ENCODE data around the gene KCNMA1.
"Not testable (repeated sequence)": the region's sequence is repeated elsewhere in the genome, so short reads cannot be mapped to it uniquely, and the experiment has no call there.

KCNMA1 gene

GRCh38 chr10:77603534-77603927, 34.1 kb downstream of the KCNMA1 start:
- no peak for DNase-seq

DNA sequence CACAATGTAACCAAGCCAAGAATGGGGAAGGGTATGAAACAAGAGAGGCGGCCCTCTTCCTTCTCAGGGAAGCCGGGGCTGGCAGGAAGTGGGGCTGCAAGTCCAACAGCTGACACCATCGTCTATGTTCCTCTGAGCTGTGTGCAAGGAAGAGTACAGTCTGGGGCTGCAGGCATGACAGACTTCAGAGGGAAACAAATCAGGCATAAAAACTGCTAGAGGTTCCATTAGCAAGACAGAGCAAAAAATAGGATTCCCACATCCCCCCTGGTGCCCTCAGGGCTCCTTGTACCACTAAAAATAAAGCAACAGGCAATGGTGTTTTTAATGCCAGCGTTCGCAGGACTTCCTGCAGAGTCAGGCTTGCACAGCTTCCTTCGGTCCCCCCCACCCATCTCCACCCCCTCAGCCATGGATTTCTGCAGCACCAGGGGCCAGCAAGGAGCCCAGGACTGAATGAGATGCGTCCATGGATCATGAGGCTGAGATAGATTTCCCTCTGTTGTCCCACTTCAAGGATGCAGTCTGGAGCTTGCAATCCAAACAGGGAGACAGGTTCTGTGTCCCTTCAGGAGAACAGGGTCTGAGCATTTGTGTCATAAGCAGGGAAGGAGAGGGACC, 34.6 kb downstream of the KCNMA1 start:
- DNase-seq = no peak

DNA sequence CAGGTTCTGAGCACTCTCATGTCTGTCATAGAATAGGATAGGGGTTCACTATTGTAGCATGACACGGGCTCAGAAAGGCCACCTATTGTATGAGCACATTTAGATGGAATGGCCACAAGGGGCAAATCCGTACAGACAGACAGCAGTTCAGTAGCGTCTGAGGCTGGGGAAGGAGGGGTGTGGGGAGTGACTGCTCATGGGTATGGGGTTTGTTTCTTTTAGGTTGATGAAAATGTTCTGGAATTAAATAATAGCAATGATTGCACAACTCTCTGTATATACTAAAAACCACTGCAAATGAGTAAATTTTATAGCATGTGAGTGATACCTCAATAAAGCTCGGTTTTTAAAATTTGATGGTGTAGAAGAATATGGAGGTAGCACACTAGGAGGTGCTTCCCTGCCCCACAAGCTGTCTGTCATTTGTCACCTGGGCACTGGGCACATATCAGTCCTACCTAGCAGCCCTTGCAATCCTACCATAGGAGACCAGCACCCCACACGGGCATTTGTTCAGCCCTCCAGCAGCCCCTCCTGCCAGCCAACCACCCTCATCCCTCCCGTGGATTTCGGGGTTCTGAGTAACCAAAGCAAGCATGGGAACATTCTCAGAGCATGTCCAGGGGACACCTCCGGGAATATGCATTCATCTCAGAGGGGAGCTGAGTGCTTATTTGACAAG, 35.2 kb downstream of the KCNMA1 start:
- no peak for DNase-seq

DNA sequence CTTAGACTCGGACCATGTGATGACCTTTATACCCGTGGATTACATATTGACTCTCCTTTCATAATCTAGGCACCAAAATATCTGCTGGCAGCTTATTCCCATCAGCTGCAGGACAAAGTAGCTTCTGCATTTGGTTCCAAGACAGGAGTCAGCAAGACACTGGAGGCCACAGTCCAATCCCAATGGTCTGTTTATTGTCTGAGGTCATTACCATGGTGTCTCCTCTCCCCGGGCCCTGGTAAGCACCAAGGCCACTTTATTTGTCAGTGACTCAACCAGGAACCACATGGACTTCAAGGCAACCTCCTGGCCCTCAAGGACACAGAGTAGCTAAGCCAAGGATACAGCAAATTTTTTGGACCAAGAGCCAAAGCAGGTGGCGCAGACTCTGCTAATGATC, 36.1 kb downstream of the KCNMA1 start:
- no peak for DNase-seq

DNA sequence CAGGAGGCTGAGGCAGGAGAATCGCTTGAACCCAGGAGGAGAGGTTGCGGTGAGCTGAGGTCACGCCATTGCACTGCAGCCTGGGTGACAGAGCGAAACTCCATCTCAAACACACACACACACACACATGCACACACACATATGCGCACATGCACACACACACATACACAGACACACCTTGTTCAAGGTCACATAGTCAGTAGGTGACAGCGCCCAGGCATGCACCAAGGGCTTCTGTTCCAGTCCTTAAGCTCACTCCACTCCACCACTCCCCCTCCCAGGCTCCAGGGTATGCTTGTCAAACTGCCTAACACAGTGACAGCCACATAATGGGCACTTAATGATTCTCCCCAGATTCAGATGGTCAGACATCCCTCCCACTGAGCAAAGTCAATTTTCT, 37.0 kb downstream of the KCNMA1 start:
- no peak for DNase-seq

GRCh38 chr10:77599651-77600050, 38.0 kb downstream of the KCNMA1 start:
- DNase-seq = no peak

- DNase-seq = no peak
Measured at GRCh38 chr10:77598606-77599005, 39.0 kb downstream of the KCNMA1 start.

- DNase-seq = no peak
Measured at GRCh38 chr10:77597560-77597959, 40.0 kb downstream of the KCNMA1 start.

DNA sequence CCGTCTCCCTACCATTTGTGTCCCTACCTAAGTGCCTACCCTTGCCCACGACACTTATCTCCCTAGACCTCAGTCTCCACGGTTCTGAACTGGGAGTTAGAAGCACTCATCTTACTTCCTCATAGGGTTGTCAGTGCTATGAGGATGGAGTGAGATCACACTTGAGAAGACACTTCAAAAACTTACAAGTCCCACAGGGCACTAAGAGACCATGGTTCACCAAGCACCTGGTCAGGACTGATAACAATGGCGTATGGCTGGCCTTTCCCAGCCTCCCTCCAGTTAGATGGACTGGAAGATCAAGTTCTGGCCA, 43.2 kb downstream of the KCNMA1 start:
- DNase-seq = no peak

DNA sequence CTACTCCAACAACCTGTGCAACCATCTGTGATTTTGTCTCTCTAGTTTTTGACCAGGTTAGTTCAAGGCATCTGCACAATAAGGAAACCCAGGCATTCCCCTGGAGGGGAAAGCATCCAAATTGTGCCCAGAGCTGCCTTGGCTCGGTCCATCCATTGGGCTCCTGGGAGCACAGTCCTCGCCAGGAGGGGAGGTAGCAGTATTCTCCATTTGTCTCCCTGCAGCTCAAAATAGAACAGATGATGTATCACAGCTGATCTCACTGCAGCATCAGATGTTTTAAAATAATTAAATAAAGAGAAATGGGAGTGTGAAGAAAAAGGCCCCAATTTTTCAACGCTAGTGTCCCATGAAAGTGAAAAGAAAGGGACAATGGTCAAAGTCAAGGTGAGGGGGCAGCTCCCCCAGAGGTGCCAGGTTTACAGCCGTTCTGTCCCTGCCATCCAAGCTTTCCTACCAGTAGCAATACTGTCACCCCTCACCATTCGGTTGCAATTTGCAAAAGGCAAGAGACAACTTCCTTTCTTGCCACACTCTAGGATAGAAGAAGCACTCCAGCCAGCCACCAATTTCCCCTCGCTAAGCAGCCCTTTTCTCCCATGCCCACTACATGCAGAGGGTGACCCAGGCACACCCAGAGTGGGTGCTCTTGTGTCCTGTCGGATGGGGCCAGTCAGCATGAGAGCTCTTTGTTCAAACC, 43.7 kb downstream of the KCNMA1 start:
- DNase-seq = no peak

DNA sequence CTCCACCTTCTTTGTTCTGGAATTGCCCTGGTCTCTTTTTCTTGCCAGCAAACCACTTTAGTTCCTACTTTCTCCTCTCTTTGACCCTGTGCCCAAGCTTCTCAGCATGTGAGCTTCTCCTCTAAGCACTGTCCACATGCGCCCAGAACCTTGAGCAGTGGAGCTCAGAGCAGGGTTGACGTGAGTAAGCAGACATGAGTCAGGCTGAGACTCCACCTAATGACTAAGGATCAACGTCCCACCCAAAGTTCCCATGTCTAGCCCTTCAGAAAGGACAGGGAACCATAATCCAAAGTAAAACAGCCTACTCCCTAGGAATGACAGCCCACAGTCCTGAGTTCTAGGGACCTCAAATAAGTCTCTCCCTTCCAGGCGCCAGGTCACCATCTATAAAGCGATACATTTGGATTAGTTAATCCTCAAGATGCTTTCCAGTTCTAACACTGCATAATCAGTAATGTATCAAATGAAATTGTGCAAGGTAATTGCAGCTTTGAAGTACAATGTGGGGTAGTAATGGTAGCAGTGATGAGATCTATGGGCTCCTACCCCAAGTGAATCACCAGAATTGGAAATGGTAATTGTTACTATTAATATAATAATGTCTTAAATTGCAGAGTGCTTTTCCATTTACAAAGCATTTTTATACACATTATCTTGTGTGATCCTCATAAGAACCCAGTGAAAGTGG, 44.5 kb downstream of the KCNMA1 start:
- DNase-seq = no peak

DNA sequence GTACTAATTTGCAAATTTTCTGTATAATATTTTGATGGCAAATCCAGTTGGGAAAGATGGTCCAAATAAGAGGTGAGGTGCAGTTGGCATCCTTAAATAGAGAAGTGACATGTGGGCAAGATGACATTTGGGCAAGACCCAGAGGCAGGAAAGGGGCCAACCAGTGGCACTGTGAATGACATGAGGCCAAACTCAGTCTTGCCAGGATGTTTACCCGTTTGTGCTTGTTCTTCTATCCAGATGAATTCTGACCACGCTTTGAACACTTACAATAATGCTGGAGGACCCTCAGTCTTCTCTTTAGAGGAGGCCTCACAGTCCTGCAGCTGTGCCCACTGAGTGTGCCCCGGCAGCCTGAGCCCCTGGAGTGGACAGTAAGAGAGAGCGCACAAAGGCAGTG, 45.1 kb downstream of the KCNMA1 start:
- no peak for DNase-seq

GRCh38 chr10:77591238-77591880, 46.2 kb downstream of the KCNMA1 start:
- DNase-seq = no peak

DNA sequence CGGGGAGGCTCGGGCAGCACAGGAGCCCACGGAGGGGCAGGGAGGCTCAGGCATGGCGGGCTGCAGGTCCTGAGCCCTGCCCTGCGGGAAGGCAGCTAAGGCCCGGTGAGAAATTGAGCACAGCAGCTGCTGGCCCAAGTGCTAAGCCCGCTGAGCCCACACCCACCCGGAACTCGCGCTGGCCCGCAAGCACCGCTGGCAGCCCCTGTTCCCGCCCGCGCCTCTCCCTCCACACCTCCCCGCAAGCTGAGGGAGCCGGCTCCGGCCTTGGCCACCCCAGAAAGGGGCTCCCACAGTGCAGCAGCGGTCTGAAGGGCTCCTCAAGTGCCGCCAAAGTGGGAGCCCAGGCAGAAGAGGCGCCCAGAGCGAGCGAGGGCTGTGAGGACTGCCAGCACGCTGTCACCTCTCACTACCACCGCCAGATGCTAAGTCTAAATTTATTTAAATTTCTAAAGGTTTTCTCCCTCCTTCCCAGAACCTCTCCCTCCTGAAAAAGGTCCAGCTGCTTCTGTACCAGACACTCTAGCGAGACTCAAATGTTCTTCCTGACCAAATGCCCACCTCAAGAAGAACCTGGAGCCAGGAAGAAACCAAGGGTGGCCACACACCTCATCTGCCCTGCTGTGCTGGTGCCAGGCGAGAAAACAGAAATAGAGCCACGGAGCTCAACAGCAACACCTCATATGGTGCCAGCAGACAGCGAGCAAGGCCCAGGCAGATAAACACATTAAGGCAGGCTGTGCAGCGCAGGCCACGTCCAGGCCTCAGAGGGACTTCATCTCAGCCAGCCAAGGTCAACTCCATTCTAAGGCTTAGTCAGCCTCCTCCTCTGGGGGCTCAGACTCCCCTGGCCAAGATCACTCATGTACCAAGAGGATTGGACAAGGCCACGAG, 47.0 kb downstream of the KCNMA1 start:
- no peak for DNase-seq

GRCh38 chr10:77589703-77590102, 47.9 kb downstream of the KCNMA1 start:
- not testable (repeated sequence) for DNase-seq

DNA sequence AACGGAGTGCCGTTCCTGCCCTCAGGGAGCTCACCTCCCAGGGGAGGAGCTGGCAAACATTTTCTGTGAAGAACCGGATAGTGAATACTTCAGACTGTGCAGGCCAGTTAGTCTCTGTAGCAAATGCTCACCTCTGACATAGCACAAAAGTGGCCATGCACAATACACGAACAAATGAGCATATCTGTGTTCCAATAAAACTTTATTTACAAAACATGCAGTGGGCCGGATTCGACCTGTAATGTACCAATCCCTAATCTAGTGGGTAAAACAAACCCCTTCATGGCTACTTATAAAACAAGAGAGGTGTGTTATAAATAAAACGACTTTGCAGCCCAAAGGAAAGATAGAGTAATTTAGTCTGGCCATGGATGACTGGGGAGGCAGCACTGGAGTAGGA, 48.7 kb downstream of the KCNMA1 start:
- no peak for DNase-seq

GRCh38 chr10:77587416-77587790, 50.2 kb downstream of the KCNMA1 start:
- no peak for DNase-seq

DNA sequence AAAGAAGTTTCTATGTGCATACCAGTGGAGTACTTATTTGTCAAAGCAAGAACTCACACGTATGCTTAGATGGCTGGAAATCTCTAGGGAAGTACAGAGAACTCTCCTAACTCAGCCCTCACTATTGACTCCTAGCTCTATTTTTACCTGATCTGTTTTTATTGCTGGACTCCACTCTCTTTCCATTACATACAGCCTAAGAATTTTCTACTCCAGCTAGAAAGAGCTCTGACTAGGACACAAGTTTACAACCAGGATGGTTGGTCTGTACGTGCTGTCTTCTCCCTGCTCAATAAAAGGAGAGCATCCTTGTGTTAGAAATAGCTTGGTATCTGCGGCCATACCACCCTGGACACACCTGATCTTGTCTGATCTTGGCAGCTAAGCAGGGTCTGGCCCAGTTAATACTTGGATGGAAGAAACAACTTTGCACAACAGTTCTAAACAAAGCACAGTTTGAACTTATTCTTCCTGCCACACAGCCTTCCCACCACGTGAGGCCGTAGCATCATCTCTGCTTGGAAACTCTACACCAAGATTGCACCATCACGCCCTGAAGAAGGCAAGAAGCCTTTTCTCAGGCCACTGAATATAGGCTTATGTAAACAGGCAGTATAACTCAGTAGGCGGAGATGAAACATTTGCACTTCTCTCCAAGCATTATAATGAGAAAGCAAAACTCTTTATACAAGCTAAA, 50.7 kb downstream of the KCNMA1 start:
- no peak for DNase-seq

DNA sequence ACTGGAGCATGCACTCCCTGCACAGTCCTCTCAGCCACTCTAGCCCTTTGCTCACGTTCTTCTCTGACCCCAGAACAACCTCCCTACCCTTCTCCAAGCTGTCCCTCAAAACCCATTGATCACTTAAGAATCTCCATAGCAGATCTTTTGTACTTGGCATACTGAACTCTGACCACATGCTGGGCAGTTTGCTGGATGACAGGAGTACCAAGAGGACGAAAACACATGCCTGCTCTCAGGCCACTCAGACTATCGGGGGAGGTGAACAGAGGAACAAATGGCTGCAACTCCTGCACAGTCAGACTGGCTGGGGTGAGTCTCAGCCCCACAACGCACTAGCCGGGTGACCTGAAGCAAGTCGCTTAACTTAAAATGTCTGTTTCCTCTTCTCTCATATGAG, 52.7 kb downstream of the KCNMA1 start:
- no peak for DNase-seq

GRCh38 chr10:77583527-77583926, 54.1 kb downstream of the KCNMA1 start:
- DNase-seq = no peak

DNA sequence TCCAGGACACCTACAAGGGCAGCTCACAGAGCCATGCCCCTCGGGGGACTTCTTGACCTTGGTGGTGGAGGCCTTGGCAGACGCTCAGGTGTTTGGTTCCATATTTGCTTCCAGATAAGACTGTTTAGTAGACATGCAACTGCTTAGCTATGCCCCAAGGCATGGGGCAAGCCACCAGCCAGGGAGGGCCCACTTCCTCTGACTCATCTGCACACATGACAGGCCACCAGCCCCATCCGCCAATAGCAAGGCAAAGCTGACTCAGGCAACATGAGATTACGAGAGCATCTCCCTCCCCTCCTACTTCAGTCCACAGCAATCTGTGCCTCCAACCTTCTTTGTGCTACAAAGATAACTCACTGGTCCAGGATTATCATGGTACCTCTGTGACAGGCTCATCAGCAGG, 54.9 kb downstream of the KCNMA1 start:
- no peak for DNase-seq

- no peak for DNase-seq
Measured at GRCh38 chr10:77581738-77582137, 55.9 kb downstream of the KCNMA1 start.

Measured in NCI-H1105 (cell line).